ENCODE results near the gene QRICH1. TPM values are rescaled to one million over a fixed set of nuclear protein-coding genes. Genes with fewer than 3 reads are reported as not detected.
A peak's percentile ranks its signal among the peaks of the same experiment; 100 is the strongest.

QRICH1 gene
- total and polyA plus RNA-seq, 2 of the 4 experiments (the other 2 are of a cell fraction): 62.7 to 77.3 TPM

DNA sequence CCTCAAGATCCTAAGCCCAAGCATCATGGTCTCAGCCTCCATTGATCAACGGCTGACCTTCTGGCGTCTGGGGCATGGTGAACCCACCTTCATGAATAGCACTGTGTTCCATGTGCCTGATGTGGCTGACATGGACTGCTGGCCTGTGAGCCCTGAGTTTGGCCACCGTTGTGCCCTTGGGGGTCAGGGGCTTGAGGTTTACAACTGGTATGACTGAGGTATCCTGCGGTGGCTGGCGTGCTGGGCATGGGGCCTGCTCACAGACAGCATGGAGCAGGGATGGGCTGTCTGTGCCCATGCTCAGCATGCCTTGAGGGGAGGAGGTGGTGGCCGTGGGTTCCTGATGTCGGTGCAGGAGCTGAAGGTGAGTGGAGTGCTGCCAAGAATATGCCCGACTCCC is 78.8 kb downstream of the QRICH1 start:
- in situ Hi-C loops (cut with MboI; ENCODE audit: low sequenced_read_pairs): no loop called here
- Histone ChIP-seq H2AK5ac (ENCODE audit: low read depth, low read length) (no peak overlapping the region), H2BK15ac (ENCODE audit: low read depth, low read length) (no peak overlapping the region), H3K27ac (ENCODE audit: insufficient read depth, low read length) (no peak overlapping the region), H4K91ac (ENCODE audit: insufficient read depth, low read depth, low read length) (no peak overlapping the region), H2AK9ac (replicated peaks; ENCODE audit: low read depth, low read length, poor library complexity) (peak overlapping the region; percentile 36), H3K9me3 (ENCODE audit: control insufficient read depth, insufficient read depth, low read length) (no peaks in the 10 kb centered on the region), H2BK20ac (ENCODE audit: low read depth, low read length) (no peak overlapping the region), H3K4me1 (ENCODE audit: control insufficient read depth, insufficient read depth, low read length) (peaks cover 10% of the 10 kb centered on the region), H3K9ac (ENCODE audit: low read depth, low read length) (no peak overlapping the region), H3K36me3 (ENCODE audit: control insufficient read depth, insufficient read depth, low read length) (peaks cover 52% of the 10 kb centered on the region), H2AFZ (replicated peaks; ENCODE audit: low read length, poor library complexity) (peak overlapping the region; percentile 29), H3K27me3 (ENCODE audit: control insufficient read depth, insufficient read depth, low read length) (no peaks in the 10 kb centered on the region), H3K4me3 (ENCODE audit: insufficient read depth, low read depth, low read length) (no peak overlapping the region), H3K56ac (ENCODE audit: extremely low read depth, insufficient read depth, low read length) (no peak overlapping the region), H4K8ac (ENCODE audit: low read depth in 2 of 2, low read length in 2 of 2) (no peak overlapping the region), H3K79me1 (ENCODE audit: low read depth in 1 of 2, low read length in 2 of 2) (peaks cover 13 to 85% of the 10 kb centered on the region in 2 experiments; a peak in 3 of 4 replicates), H3K4ac (ENCODE audit: low read depth, low read length) (no peak overlapping the region), H3K4me2 (ENCODE audit: low read depth, low read length) (no peak overlapping the region), H2BK5ac (ENCODE audit: low read depth, low read length, poor library complexity, severe bottlenecking) (no peak overlapping the region), H4K20me1 (ENCODE audit: insufficient read depth, low read length) (peaks cover 41% of the 10 kb centered on the region), H2BK120ac (ENCODE audit: low read depth, low read length) (no peak overlapping the region), H3K18ac (ENCODE audit: low read depth, low read length) (no peak overlapping the region), H3K9me1 (ENCODE audit: insufficient read depth, low read length) (peaks cover 14% of the 10 kb centered on the region), H4K5ac (ENCODE audit: low read depth, low read length) (no peak overlapping the region), H3K23ac (ENCODE audit: low read depth, low read length) (no peak overlapping the region), H3K14ac (replicated peaks; ENCODE audit: low read depth, low read length) (no peak overlapping the region)
- WGBS, 2 experiments (ENCODE audit: extremely low coverage in 2 of 2, insufficient read length in 1 of 2): 100% methylated on average over 1 of the region's 8 CpGs; no CpG with 5 or more reads in 1 of the 2 experiments
- BruUV-seq (replicated peaks): no TSS peak
- DNase-seq (no peak), ATAC-seq (ENCODE audit: low read depth) (no peak)
- TF ChIP-seq MXI1 (IDR thresholded peaks at IDR 0.05; ENCODE audit: borderline replicate concordance, low read depth, low read length) (no peak), SMC3 (IDR thresholded peaks at IDR 0.05; ENCODE audit: low read depth, low read length) (no peak), FOS (IDR thresholded peaks at IDR 0.05; ENCODE audit: low read depth, low read length) (no peak)
- TF ChIP-seq, protein P1, sequence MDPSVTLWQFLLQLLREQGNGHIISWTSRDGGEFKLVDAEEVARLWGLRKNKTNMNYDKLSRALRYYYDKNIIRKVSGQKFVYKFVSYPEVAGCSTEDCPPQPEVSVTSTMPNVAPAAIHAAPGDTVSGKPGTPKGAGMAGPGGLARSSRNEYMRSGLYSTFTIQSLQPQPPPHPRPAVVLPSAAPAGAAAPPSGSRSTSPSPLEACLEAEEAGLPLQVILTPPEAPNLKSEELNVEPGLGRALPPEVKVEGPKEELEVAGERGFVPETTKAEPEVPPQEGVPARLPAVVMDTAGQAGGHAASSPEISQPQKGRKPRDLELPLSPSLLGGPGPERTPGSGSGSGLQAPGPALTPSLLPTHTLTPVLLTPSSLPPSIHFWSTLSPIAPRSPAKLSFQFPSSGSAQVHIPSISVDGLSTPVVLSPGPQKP (IDR thresholded peaks at IDR 0.05; ENCODE audit: borderline replicate concordance, low read depth, low read length): no peak
- TF ChIP-seq, protein P2, sequence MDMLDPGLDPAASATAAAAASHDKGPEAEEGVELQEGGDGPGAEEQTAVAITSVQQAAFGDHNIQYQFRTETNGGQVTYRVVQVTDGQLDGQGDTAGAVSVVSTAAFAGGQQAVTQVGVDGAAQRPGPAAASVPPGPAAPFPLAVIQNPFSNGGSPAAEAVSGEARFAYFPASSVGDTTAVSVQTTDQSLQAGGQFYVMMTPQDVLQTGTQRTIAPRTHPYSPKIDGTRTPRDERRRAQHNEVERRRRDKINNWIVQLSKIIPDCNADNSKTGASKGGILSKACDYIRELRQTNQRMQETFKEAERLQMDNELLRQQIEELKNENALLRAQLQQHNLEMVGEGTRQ (IDR thresholded peaks at IDR 0.05; ENCODE audit: low read depth, low read length): no peak
- intact Hi-C loops (cut with micrococcal nuclease): no loop called here
- dilution Hi-C loops (cut with HindIII; ENCODE audit: low sequenced_read_pairs, unreplicated experiment): no loop called here
- ChIA-PET POLR2A (ENCODE audit: unreplicated experiment) (no interaction called here), CTCF (no interaction called here)
